Fibroblast of skin of abdomen (primary cell): ENCODE measurements around the gene HAUS6. TPM values are rescaled to one million over a fixed set of nuclear protein-coding genes. Genes with fewer than 3 reads are reported as not detected.
A peak's percentile ranks its signal among the peaks of the same experiment; 100 is the strongest.
"Not testable (repeated sequence)": the region's sequence is repeated elsewhere in the genome, so short reads cannot be mapped to it uniquely, and the experiment has no call there.

ENCODE experiments used
- DNase-seq: peaks from one replicate; pipeline ENCODE4 v3.0.0-alpha.2; 2013
- polyA plus RNA-seq, 2 experiments: library from polyadenylated mRNA; unstranded; fragments of 120-200 nt; gene quantifications; one replicate each; pipeline ENCODE4 v1.2.1, GENCODE V29; 2013; ENCODE audit not compliant: insufficient read length in 2 of 2

HAUS6 gene
- 12.6 TPM for polyA plus RNA-seq (2013, experiment 1 of 2; ENCODE audit: insufficient read length)
- 12.8 TPM for polyA plus RNA-seq (2013, experiment 2 of 2; ENCODE audit: insufficient read length)

GRCh38 chr9:19102631-19103345 lies at the start of gene HAUS6:
Gene HAUS6 (minus strand): TSS chr9:19102904. CDS start chr9:19102651, 253 bp downstream.
- DNase-seq = peak; percentile 97

GRCh38 chr9:19152160-19152498 lies 49.4 kb upstream of the HAUS6 start:
- not testable (repeated sequence) for DNase-seq

GRCh38 chr9:19151425-19152159 lies 48.9 kb upstream of the HAUS6 start:
- no peak for DNase-seq

- DNase-seq = peak; percentile 45
Observed at GRCh38 chr9:19149230-19149629, 46.5 kb upstream of the HAUS6 start.

GRCh38 chr9:19148187-19148586 lies 45.5 kb upstream of the HAUS6 start:
- no peak for DNase-seq

- DNase-seq = no peak
Observed at GRCh38 chr9:19146441-19147024, 43.8 kb upstream of the HAUS6 start.

- DNase-seq = no peak
Observed at GRCh38 chr9:19145881-19146280, 43.2 kb upstream of the HAUS6 start.

GRCh38 chr9:19140259-19140658 lies 37.6 kb upstream of the HAUS6 start:
- no peak for DNase-seq

GRCh38 chr9:19138084-19138483 lies 35.4 kb upstream of the HAUS6 start:
- no peak for DNase-seq

GRCh38 chr9:19137282-19137681 lies 34.6 kb upstream of the HAUS6 start:
- no peak for DNase-seq

GRCh38 chr9:19136129-19136528 lies 33.4 kb upstream of the HAUS6 start:
- no peak for DNase-seq

- no peak for DNase-seq
Observed at GRCh38 chr9:19133549-19134345, 31.0 kb upstream of the HAUS6 start.

- no peak for DNase-seq
Observed at GRCh38 chr9:19130436-19130835, 27.7 kb upstream of the HAUS6 start.

GRCh38 chr9:19127871-19128500 lies 25.3 kb upstream of the HAUS6 start:
- DNase-seq = peak; percentile 32

GRCh38 chr9:19124430-19124793 lies 21.7 kb upstream of the HAUS6 start:
- no peak for DNase-seq

- no peak for DNase-seq
Observed at GRCh38 chr9:19122490-19123042, 19.9 kb upstream of the HAUS6 start.

GRCh38 chr9:19120877-19121276 lies 18.2 kb upstream of the HAUS6 start:
- no peak for DNase-seq

- no peak for DNase-seq
Observed at GRCh38 chr9:19119801-19120440, 17.2 kb upstream of the HAUS6 start.

- DNase-seq = no peak
Observed at GRCh38 chr9:19119246-19119645, 16.5 kb upstream of the HAUS6 start.

GRCh38 chr9:19117039-19117716 lies 14.5 kb upstream of the HAUS6 start:
- DNase-seq = no peak
